K562 (cell line): ENCODE data around the gene TMEM11. TPM values are rescaled to one million over a fixed set of nuclear protein-coding genes. Genes with fewer than 3 reads are reported as not detected.

ENCODE experiments used
- ATAC-seq: fragments of 200-7000 bp; cut with Tn5 transposase; 3 replicates; pipeline ENCODE4 v1.9.1; 2020; ENCODE audit warnings: moderate library complexity
- BruUV-seq: library from RNA; stranded (reverse); fragments of 400-500 nt; replicated peaks from 2 replicates; lab custom pipeline; 2021; lab: Mats Ljungman, UMichigan
- CTCF ChIA-PET: fragments of 300-600 bp; formaldehyde crosslinking; extraction: SDS; loops from one replicate; lab custom pipeline; 2021; ENCODE audit warnings: low intra/inter-chr PET ratio; lab: Yijun Ruan, JAX
- POLR2A ChIA-PET: fragments of 300-600, 350-650 bp; sonication (Branson Sonifier 250); formaldehyde crosslinking; extraction: SDS; loops from one replicate; lab custom pipeline; 2021; ENCODE audit warnings: antibody characterized with exemption, inconsistent platforms; lab: Yijun Ruan, JAX
- DNase-seq, 4 experiments: peaks; one replicate each; pipeline versions ENCODE4 v3.0.0 to v3.0.0-alpha.2; 2011 to 2018; ENCODE audit warnings: low spot score in 3 of 4, mixed read lengths in 3 of 4; ENCODE audit errors: extremely low read depth in 1 of 4
- FAIRE-seq: peaks from 2 replicates; lab custom pipeline; 2011; peaks lifted over from hg19 to GRCh38; lab: Jason Lieb, UNC
- H2AFZ ChIP-seq: 2 replicates; pipeline ENCODE4 v1.6.0; 2011; ENCODE audit warnings: low read depth, low read length, control low read depth, inconsistent platforms
- H3K27ac ChIP-seq: fragments of 200-600 bp; 3 replicates; pipeline ENCODE4 v1.8.0; 2011; ENCODE audit warnings: low read depth, mild to moderate bottlenecking, control low read depth, inconsistent platforms, low read length, moderate library complexity, mixed read lengths; ENCODE audit errors: extremely low read depth
- H3K27me3 ChIP-seq, 2 experiments: fragments of 300-600 bp in 1 of 2; 2 replicates in 1 of 2; 3 replicates in 1 of 2; pipeline versions ENCODE4 v1.6.0 to v1.8.0; 2011; ENCODE audit warnings: inconsistent platforms in 2 of 2, low read length in 2 of 2, mild to moderate bottlenecking in 1 of 2, mixed read lengths in 1 of 2, moderate library complexity in 1 of 2; ENCODE audit not compliant: control insufficient read depth in 2 of 2, insufficient read depth in 2 of 2
- H3K36me3 ChIP-seq: fragments of 300-600 bp; 3 replicates; pipeline ENCODE4 v1.8.0; 2011; ENCODE audit warnings: mild to moderate bottlenecking, low read length, inconsistent platforms; ENCODE audit not compliant: control insufficient read depth, insufficient read depth
- H3K4me1 ChIP-seq, 2 experiments: fragments of 200-600 bp in 1 of 2; replicated peaks in 1 of 2; 2 replicates in 1 of 2; 3 replicates in 1 of 2; pipeline versions ENCODE4 v1.5.1 to v1.8.0; 2011; ENCODE audit warnings: inconsistent platforms in 2 of 2, low read length in 2 of 2, mild to moderate bottlenecking in 1 of 2, mixed read lengths in 1 of 2, moderate library complexity in 1 of 2; ENCODE audit not compliant: control insufficient read depth in 2 of 2, insufficient read depth in 2 of 2
- H3K4me2 ChIP-seq: 2 replicates; pipeline ENCODE4 v1.6.1; 2011; ENCODE audit warnings: low read length, control low read depth, inconsistent platforms, mixed read lengths; ENCODE audit not compliant: insufficient read depth
- H3K4me3 ChIP-seq: fragments of 200-600 bp; sonication (generic), shearing (Covaris generic); 2 replicates; pipeline ENCODE4 v1.5.1; 2016; ENCODE audit warnings: control low read depth, inconsistent platforms
- H3K79me2 ChIP-seq: fragments of 200-600 bp; 3 replicates; pipeline ENCODE4 v1.8.0; 2011; ENCODE audit warnings: low read length, inconsistent platforms; ENCODE audit not compliant: control insufficient read depth, insufficient read depth
- H3K9ac ChIP-seq, 2 experiments: 2 replicates each; pipeline versions ENCODE4 v1.6.0 to v1.6.1; 2011; ENCODE audit warnings: low read depth in 2 of 2, low read length in 2 of 2, control low read depth in 1 of 2, inconsistent platforms in 1 of 2, mild to moderate bottlenecking in 1 of 2, mixed read lengths in 1 of 2; ENCODE audit not compliant: insufficient read depth in 1 of 2
- H3K9me1 ChIP-seq: one replicate; pipeline ENCODE4 v1.6.0; 2011; ENCODE audit warnings: inconsistent platforms, mild to moderate bottlenecking, low read length, moderate library complexity; ENCODE audit not compliant: control insufficient read depth, insufficient read depth
- H3K9me3 ChIP-seq: replicated peaks from 2 replicates; pipeline ENCODE4 v1.5.1; 2011; ENCODE audit warnings: low read depth, low read length, inconsistent platforms; ENCODE audit not compliant: control insufficient read depth, insufficient read depth
- H4K20me1 ChIP-seq: replicated peaks from 2 replicates; pipeline ENCODE4 v1.6.1; 2011; ENCODE audit warnings: low read length, inconsistent platforms, mixed read lengths; ENCODE audit not compliant: control insufficient read depth, insufficient read depth
- ETV5 ChIP-seq: sonication (generic); formaldehyde crosslinking; IDR thresholded peaks from 2 replicates; pipeline ENCODE4 v1.4.0; 2020; ENCODE audit warnings: low read depth, mild to moderate bottlenecking, missing genetic modification reagents
- RB1 ChIP-seq: fragments of 450-650 bp; IDR thresholded peaks from 2 replicates; pipeline ENCODE4 v1.6.1; 2017; ENCODE audit warnings: low read depth, mild to moderate bottlenecking
- RBM15 ChIP-seq: fragments of 200-400 bp; formaldehyde crosslinking; IDR thresholded peaks from 2 replicates; pipeline ENCODE4 v1.6.1; 2018; ENCODE audit warnings: mild to moderate bottlenecking, low read length, moderate library complexity; ENCODE audit not compliant: insufficient read depth
- ZC3H11A ChIP-seq: IDR thresholded peaks from 2 replicates; pipeline ENCODE4 v1.6.1; 2012; ENCODE audit warnings: low read depth, low read length, improper control_type of control experiment
- ZNF785 ChIP-seq: fragments of 250-450 bp; sonication (Bioruptor Pico); IDR thresholded peaks from 2 replicates; pipeline ENCODE4 v1.4.0; 2020; ENCODE audit warnings: mild to moderate bottlenecking
- WGBS: fragments of 100-300 bp; shearing (Covaris generic); methylation state at CpG from one replicate; pipeline ENCODE4 v1.1.6; 2016; ENCODE audit warnings: low coverage, mixed read lengths; ENCODE audit not compliant: insufficient coverage; ENCODE audit errors: missing lambda C conversion rate; 5-methylcytosine and 5-hydroxymethylcytosine counted together
- in situ Hi-C: fragments of 300-500 bp; cut with MboI; formaldehyde crosslinking; loops from 4 replicates; pipeline ENCODE4 v1.15.0; 2018; ENCODE audit warnings: inconsistent platforms, mixed read lengths
- intact Hi-C: fragments of 100-400 bp; cut with micrococcal nuclease; formaldehyde crosslinking; loops from 2 replicates; pipeline ENCODE4 v1.14.2; 2022
- polyA plus RNA-seq, 8 experiments: library from polyadenylated mRNA; depleted of rRNA in 4 of 8; stranded (reverse) in 5 of 8; unstranded in 3 of 8; fragments of >200 nt; fragmentation: Nextera tagmentation in 2 of 8; fragmentation: Illumina TruSeq in 1 of 8; extraction: Ambion mirVana in 2 of 8; extraction: Trizol in 1 of 8; gene quantifications; 2 replicates each; pipeline versions ENCODE4 v1.2.1 to v1.2.3, GENCODE V29; 2011 to 2014; ENCODE audit warnings: inconsistent platforms in 1 of 8, missing spikeins in 1 of 8
- total RNA-seq, 7 experiments: library from RNA; depleted of rRNA in 6 of 7; stranded (reverse); fragments of >200 nt in 6 of 7; fragmentation: Illumina TruSeq in 2 of 7; extraction: Trizol in 2 of 7; gene quantifications; 2 replicates each; pipeline versions ENCODE4 v1.2.1 to v1.2.3, GENCODE V29; 2011 to 2021; ENCODE audit warnings: low replicate concordance in 1 of 7
- TF ChIP-seq, protein P1 (sequence below): fragments of 250-450 bp; sonication (Bioruptor Pico); IDR thresholded peaks from 2 replicates; pipeline ENCODE4 v1.5.0; 2021; ENCODE audit warnings: mild to moderate bottlenecking, moderate library complexity

TMEM11 gene
- total and polyA plus RNA-seq, 9 of the 15 experiments (the other 6 are each of a cell fraction or from before 2014, with no cell fraction given), result 12.0 to 40.7 (median 30.0) TPM

DNA sequence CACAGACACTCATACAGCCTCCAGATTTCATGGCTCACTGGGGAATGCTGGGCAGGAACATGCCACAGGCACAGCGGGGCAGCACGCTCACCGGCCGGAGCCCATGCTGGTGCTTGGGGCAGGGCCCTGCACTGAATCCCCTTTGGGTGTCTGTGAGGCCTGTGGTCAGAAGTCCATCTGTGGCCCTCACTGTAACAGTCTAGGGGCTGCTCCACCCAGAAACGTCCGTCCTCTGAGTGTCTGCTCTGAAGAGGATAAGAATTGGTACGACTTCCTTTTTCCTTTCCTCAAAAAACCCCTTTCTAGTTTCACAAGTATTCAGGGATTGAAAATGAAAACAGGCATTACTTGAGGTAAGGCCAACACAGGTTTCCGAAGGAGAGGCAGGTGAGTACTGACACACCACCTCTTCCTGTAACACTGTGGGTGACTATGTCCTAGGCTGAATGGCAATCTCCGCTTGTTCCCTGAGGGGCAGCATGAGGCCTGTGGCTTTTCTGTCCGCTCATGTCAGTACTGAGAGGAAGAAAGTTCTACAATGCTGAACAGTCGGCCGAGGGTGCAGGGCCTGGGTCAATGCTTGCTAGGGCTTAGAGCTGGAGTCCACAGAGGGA is 42.5 kb downstream of the TMEM11 start:
- DNase-seq (no peak), FAIRE-seq (no peak), ATAC-seq (no peak)
- ChIA-PET POLR2A (no interaction called here), CTCF (no interaction called here)
- no peaks in the 10 kb centered on the region for H3K79me2 ChIP-seq
- intact Hi-C loops (no loop called here), in situ Hi-C loops (no loop called here)
- no peaks in the 10 kb centered on the region for H3K9me3 ChIP-seq
- H4K20me1 ChIP-seq, result no peaks in the 10 kb centered on the region
- H3K4me1 ChIP-seq, result peaks cover 0 to 9% of the 10 kb centered on the region in 2 experiments; a peak in 2 of 5 replicates
- TF ChIP-seq ZC3H11A (no peak), RBM15 (no peak), ZNF785 (no peak), ETV5 (CRISPR knock-in tag) (no peak), RB1 (no peak)
- TF ChIP-seq, protein P1, sequence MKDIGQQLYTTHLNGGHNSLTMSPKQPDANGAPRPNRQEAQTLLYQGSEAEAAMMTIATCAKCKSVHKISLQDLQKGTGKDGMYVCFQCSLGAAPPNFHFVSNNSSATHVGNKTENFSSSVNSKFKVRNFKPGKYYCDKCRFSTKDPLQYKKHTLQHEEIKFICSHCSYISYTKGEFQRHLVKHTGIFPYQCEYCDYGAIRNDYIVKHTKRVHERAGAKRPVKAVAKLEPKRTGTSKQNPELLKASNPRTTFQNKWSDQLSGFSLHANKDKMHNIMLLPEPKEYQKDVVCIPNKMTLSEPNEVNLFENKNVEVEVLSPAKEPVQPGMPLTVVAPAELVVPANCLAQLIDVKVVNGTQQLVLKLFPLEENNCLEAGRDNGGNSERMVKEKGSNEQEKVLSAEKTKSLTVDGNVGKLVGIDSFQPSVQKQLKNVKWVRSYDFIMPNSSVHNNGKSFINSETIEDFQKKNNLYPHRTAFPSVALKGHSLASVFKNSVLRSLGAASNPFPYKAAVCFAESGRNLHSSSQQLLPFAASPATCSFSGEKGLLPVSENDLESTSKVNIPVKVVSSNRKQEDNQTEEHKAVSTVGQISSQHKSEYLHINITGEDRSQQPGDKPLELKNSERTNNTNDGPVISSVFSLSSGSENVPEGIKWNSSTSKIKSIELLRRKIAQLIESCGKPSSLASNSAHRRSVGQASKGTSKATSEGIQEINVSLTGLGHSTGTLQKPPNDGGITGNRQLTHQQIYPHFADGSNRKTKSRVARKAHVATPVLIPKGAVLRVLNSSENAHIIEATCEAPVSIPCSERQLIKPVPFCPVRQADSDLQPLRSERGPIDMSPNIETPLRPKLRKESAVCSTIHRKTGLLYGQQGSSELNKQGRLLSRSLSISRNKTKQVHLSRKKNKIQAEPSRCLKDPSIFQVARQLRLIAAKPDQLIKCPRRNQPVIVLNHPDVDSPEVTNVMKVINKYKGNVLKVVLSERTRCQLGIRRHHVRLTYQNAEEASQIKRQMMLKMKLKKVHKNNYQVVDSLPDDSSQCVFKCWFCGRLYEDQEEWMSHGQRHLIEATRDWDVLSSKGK (CRISPR knock-in tag), result no peak
- H3K4me2 ChIP-seq, result no peak overlapping the region
- H3K9ac ChIP-seq, result no peak overlapping the region
- no TSS peak for BruUV-seq
- H3K4me3 ChIP-seq, result no peak overlapping the region
- H3K27ac ChIP-seq, result no peak overlapping the region
- H3K9me1 ChIP-seq, result no peaks in the 10 kb centered on the region
- H2AFZ ChIP-seq, result no peak overlapping the region
- H3K27me3 ChIP-seq, result no peaks in the 10 kb centered on the region
- 87% methylated on average over 7 of the region's 12 CpGs for WGBS
- peaks cover 17% of the 10 kb centered on the region; the same call in 2 of the 3 replicates for H3K36me3 ChIP-seq
